ENCODE measurements around the gene CFAP107.
"Not testable (repeated sequence)": the region's sequence is repeated elsewhere in the genome, so short reads cannot be mapped to it uniquely, and the experiment has no call there.

- not testable (repeated sequence) for TF ChIP-seq MXD1 (CRISPR knock-in tag; IDR thresholded peaks at IDR 0.05); CEBPB (IDR thresholded peaks at IDR 0.05; ENCODE audit: borderline replicate concordance, low read depth, low read length); ZBTB33 (CRISPR knock-in tag; IDR thresholded peaks at IDR 0.05)
- TF ChIP-seq, protein P1, sequence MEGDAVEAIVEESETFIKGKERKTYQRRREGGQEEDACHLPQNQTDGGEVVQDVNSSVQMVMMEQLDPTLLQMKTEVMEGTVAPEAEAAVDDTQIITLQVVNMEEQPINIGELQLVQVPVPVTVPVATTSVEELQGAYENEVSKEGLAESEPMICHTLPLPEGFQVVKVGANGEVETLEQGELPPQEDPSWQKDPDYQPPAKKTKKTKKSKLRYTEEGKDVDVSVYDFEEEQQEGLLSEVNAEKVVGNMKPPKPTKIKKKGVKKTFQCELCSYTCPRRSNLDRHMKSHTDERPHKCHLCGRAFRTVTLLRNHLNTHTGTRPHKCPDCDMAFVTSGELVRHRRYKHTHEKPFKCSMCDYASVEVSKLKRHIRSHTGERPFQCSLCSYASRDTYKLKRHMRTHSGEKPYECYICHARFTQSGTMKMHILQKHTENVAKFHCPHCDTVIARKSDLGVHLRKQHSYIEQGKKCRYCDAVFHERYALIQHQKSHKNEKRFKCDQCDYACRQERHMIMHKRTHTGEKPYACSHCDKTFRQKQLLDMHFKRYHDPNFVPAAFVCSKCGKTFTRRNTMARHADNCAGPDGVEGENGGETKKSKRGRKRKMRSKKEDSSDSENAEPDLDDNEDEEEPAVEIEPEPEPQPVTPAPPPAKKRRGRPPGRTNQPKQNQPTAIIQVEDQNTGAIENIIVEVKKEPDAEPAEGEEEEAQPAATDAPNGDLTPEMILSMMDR (CRISPR knock-in tag; IDR thresholded peaks at IDR 0.05): not testable (repeated sequence)
Observed at GRCh38 chr1:12731084-12731483, 14.9 kb upstream of the CFAP107 start.
